GM21423 (cell line): ENCODE measurements around the gene KIAA0930.
"Not testable (repeated sequence)": the region's sequence is repeated elsewhere in the genome, so short reads cannot be mapped to it uniquely, and the experiment has no call there.

Experiments used
- ATAC-seq: cut with Tn5 transposase; IDR thresholded peaks from one replicate; pipeline ENCODE4 v1.9.1; 2021; ENCODE audit warnings: mild to moderate bottlenecking, moderate library complexity; ENCODE audit not compliant: unreplicated experiment

The KIAA0930 gene

GRCh38 chr22:45263463-45264269 lies 23.0 kb upstream of the KIAA0930 start:
- peak; percentile 75 for ATAC-seq

- ATAC-seq, result peak; percentile 36
These were observed 22.3 kb upstream of the KIAA0930 start for GRCh38 chr22:45262931-45263462.

- no peak for ATAC-seq
These were observed 21.7 kb upstream of the KIAA0930 start for GRCh38 chr22:45262195-45262930.

GRCh38 chr22:45261407-45262088 lies 20.9 kb upstream of the KIAA0930 start:
- ATAC-seq, result no peak

GRCh38 chr22:45260395-45260759 lies 19.7 kb upstream of the KIAA0930 start:
- not testable (repeated sequence) for ATAC-seq

- ATAC-seq, result no peak
These were observed 19.2 kb upstream of the KIAA0930 start for GRCh38 chr22:45259754-45260394.

- not testable (repeated sequence) for ATAC-seq
These were observed 17.2 kb upstream of the KIAA0930 start for GRCh38 chr22:45257941-45258340.

- ATAC-seq, result peak; percentile 67
These were observed 14.1 kb upstream of the KIAA0930 start for GRCh38 chr22:45254789-45255278.

- no peak for ATAC-seq
These were observed 13.7 kb upstream of the KIAA0930 start for GRCh38 chr22:45254388-45254787.

- no peak for ATAC-seq
These were observed 12.4 kb upstream of the KIAA0930 start for GRCh38 chr22:45253039-45253641.

GRCh38 chr22:45251825-45252224 lies 11.1 kb upstream of the KIAA0930 start:
- no peak for ATAC-seq

- peak; percentile 76 for ATAC-seq
These were observed 8.3 kb upstream of the KIAA0930 start for GRCh38 chr22:45248832-45249561.

GRCh38 chr22:45246060-45246985 lies 5.6 kb upstream of the KIAA0930 start:
- ATAC-seq, result no peak

GRCh38 chr22:45244916-45245315 lies 4.2 kb upstream of the KIAA0930 start:
- ATAC-seq, result no peak

- no peak for ATAC-seq
These were observed 2.1 kb upstream of the KIAA0930 start for GRCh38 chr22:45242778-45243191.

GRCh38 chr22:45240104-45240809 lies 437 bp downstream of the KIAA0930 start:
- peak; percentile 2 for ATAC-seq

- ATAC-seq, result no peak
These were observed 1.0 kb downstream of the KIAA0930 start for GRCh38 chr22:45239681-45240051.
